HG03469 (cell line): ENCODE results near the gene CDH4.

Experiments
- ATAC-seq: cut with Tn5 transposase; IDR thresholded peaks from one replicate; pipeline ENCODE4 v1.9.1; 2021; ENCODE audit warnings: mild to moderate bottlenecking, moderate library complexity, moderate number of reproducible peaks; ENCODE audit not compliant: unreplicated experiment

The CDH4 gene

DNA sequence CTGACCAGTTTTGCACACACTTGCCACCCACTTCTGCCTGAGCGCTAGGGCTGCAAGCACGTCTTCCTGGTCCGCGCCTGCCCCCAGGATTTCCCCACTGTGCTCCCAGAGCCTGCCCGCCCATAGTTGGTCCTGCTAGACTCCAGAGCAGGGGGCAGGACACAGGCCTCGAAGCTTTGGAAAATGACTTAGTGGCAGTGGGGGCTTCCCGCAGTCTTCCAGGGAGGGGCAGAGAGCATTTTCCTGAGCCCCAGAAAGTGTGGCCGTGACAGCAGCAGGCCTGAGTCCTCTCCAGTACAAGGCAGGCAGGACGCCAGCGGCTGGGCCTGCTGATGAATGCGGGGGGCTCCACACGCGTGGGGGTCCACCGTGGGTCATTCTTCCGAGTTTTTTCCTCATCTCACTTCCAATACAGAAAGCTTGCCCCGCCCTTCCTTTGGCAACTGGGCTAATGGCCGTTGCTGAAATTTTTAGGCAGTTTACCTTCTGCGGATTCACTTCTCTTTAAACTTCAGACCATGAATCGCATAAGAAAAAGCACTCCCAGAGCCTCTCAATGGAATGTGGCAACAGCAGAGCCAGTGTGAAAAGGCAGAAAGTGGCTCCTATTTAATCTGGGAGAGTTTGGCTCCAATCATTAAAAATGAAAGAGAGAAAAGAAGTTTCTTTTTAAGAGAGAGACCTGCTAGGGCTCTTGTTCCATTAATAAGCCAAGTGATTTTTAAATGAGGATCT is 383.8 kb downstream of the CDH4 start:
- ATAC-seq: no peak

DNA sequence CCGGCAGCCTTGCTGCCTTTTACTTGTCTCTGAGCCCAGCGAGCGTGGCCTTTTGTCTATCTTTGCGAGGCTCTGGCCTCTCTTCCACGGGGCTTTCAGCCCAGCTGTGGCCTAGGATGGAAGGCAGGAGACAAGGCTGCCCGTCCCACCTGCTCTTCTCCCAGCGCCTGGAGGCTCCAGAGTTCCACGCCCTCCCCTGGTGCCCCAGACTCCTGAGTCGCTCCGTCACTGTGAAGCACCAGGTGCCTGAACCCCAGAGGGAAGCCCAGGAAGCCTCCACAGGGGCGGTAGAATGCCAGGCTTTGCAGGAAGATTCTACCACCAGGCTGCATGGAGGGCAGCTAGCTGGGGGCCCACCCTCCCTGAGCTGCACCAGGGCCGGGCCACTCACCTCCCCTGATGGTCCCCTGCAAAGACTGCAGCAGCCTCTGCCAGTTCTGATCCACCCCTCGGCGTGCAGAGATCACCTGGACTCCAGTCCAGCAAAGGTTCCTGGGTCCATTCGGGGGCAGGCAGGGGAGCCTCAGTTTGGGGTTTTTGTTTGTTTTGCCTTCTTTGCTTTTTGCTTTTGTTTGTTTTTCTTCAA is 384.6 kb downstream of the CDH4 start:
- no peak for ATAC-seq

DNA sequence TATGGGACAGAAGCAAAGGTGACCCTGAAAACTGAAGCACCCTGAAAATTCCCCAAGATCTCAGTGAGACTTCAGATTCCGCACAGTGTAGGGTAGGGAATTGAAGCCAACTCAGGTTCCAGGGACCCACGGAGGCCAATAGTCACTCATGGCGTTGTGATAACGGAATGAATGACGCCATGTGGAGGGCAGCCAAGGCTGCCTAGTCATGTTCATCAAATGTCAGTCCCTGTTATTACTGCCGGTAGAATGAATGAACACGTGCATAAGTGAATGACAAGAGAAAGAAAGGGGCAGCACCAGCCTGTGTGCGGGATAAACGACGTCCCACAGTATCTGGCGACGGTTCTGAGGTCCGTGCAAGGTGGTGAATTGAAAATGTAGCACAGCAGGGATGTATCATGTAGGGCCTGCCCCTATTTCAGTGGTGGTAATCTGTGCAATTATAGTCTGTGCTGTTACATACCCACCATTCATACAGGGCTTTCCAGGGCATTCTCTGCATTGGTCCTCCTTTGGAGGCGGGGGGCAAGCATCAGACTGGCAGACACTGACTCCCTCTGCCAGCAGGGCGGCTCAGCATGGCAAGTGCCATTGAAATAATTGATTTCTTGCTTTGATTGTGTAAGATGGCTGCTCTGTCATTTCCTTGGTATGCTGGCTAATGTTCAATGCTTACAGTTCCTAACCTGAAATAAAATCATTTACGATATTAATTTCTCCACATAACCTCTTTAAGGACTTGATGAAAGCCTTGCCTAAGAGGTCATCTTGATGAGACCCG is 386.9 kb downstream of the CDH4 start:
- no peak for ATAC-seq

DNA sequence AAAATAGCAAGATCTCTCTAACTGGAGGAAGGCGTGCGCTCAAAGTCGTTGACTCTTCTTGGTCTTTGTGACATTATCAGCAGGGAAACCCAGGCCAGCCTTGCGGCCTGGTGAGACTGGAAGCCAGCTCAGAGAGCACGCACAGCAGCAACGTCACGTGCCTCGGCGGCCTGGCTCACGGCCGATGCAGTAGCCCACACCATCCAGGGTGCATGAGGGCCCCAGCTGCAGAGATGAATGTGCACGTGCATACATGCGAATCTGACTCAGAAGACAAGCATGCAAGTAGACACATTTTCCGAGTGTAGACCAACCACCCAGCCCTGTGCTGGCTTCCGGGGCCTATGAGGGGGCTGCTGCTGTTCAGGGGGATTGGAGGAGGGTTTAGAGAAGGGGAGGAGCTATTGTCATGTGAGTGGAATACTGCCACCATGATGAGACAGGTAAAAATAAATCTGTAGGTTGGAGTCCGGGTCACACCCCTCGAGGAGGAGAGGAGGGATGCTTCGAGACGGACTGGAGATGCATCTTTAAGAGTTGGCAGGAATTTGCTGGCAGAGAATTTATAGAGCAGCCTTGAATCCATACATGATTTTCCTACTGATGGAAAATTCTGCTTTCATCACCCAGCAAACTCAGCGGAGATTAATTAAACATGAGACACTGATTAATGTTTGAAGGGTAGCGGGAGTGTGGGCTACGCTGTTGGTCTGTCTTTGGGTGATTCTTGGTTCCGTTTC is 388.2 kb downstream of the CDH4 start:
- no peak for ATAC-seq

DNA sequence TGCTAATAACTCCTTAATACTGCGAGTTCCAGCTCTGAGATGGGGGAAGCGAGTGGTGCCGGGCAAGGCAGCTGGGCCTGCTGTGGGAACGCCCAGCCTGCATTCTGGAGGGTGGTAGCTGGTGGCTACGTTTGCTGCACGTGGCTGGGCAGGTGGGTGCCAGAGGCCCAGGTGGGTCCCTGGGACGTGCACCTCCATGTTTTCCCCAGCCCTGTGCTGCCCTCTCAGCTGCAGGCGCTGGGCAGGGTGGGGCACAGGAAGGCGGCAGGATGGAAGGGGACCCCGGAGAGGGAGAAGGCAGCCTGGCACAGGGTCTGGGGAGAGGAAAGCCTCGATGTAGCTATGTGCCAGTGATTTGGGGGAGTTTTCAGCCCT is 388.8 kb downstream of the CDH4 start:
- ATAC-seq: no peak

DNA sequence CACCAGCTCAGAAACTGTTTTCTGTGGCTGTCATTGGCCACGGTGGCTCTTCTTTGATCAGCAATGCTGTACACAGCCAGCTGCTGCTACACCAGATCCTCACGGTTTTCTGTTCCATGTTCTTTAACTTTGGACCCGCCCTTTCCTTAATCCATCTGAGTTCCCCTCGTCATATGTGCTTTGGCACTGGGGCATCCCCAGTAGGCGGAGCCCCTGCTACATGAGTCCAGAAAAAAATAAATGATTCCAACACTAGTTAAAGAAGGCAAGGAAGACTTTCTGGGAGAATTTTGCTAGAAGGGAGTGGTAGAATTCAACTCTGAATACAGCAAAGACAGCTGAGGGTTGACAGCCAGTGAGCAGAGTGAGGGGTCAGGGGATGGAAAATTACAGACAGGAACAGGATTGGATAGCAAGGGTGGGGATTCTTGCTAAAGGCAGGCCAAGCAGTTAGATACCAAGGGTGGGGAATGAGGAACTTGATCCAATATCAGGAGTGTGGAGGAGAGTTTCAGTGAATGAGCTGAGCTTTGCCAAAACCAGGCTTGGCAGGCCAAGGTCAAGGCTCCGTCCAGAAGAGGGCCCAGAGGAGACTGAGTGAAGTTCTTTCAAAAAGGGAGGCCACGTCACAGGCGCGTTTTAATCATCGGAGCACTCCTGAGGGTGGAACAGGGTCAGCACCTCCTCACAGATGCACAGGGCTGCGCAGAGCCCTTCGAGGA is 391.8 kb downstream of the CDH4 start:
- no peak for ATAC-seq

DNA sequence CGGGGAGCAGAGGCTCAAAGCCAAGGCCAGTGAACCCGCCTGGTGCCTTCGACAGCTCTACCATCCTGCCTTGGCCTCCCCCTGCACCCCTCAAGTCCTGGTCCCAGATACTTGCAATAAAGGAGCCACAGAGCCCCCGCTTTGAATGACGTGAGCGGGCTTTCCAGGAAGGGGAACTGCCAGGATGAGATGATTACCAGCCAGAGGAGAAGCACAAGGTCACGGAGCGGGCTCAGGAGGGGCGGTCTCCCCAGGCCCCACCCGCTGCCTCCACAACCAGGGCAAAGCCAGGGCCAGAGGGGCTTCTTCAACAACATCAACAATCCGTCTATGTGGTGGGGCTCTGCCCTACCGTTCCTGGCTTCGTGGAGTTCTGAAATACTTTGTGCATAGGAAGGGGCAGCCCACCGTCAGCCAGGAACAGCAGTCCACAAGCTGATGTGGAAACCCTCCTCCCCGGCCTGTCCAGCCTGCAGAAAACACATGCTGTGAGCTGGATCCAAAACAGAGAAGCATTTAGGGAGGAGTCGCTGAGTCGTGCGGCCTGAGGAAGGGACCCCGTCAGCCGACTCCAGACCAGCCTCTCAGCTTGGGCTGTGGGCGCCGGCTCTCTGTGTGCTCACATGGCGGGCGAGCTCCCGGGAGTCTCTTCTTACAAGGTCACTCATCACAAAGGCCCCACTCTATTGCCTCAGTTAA is 392.5 kb downstream of the CDH4 start:
- no peak for ATAC-seq

DNA sequence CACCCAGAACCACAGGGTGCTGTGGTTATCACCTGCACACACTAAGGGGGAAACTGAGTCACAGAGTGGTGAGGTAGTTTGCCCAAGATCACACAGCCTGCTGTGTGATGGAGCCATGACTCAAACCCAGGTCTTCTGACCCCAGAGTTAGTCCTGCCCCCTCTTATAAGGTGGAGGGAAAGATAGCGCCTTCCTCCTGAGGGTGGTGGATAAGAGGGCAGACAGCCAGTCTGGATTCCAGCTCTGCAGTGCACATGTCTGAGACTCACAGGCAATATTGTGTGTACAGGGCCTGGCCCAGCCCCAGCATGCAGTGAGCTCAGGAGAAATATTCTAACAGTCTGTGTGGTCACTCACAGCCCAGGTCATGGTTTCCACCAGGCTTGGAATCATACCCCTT is 393.7 kb downstream of the CDH4 start:
- no peak for ATAC-seq

DNA sequence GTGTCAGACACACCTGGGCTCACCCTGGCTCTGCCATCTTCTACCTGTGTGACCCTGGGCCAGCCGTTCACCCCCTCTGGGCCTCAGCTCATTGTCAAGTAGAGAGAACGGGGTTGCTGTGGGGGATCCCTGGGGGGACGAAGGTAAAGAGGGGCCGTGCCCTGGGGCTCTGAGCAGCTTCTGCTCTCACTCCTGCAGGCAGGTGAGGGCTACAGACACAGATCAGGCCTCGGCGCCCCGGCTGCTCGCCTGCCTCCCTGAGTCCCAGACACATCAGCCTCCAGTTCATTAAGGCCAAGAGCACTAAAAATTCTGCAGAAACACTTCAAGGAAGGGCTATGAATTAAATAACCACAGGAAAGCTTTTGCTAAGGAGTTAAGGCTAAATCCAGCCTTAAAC is 394.4 kb downstream of the CDH4 start:
- no peak for ATAC-seq

DNA sequence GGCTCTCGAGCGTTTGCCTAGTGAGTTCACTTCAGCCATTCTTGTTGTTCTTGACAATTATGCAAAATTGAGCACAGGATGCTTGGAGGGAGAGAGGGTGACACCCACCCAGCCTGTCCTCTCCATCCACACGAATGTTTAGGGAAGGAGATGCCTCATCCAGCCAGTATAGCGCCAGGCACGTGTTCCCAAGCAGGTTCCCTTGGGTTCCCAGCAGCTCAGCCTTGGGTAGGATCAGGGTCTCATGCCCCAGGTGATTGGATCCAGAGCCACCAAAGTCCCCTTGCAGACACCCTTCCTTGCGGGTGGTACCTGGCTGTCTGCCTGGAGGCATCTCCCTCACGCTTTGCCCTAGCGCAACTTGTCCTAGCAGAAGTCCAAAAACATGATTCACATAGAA is 394.9 kb downstream of the CDH4 start:
- no peak for ATAC-seq

DNA sequence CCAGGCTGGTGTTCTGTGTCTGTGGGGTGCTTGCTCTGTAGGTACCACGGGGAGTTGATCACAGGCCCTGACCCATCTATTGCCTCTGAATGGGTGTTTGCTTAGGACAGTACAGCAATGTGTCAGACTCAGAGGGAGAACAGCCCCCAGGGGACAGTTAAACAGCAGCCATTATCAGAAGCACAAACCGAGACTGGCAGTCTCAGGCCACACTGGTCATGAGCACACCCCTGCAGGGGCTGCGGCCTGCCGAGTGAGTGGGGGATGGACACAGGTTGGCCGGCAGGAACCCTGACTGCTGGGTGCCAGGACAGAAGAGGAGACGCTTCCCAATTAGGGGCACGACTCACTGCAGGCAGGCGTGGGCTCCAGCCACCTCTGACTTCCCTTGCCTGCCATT is 395.6 kb downstream of the CDH4 start:
- ATAC-seq: no peak

DNA sequence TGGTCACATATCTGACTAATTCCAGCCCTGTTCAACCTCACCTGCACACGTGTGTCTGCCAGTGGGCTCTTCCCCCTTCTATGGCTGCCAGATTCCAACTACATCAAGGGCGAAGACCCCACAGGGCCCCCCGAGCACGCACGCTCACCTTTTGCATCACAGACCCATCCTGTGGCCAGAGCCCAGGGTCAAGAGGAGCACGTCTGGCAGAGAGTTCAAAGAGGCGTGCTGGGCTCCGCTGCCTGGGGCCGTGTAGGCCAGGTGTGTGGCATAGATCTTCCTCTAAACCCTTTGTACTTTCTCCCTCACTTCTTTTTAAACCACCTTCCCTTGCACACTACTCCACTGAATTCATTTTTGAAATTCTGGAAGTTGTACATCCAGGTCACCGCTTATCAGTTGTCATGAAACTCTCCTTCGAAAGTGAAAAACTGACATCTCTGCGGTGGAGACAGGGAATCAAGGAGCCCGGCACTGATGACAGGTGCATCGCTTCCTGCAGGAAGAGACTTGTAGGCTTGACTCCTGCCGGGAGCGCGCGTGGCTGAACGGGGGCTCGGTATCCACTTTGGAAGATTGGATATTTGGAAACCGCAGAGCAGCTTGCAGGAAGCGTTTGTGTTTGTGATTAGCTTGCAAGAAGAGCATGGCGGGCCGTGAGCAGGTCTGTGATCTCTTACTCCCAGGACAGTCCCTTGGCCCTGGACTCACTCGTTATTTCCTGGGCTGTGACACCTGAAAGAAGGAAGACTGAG is 397.2 kb downstream of the CDH4 start:
- no peak for ATAC-seq

DNA sequence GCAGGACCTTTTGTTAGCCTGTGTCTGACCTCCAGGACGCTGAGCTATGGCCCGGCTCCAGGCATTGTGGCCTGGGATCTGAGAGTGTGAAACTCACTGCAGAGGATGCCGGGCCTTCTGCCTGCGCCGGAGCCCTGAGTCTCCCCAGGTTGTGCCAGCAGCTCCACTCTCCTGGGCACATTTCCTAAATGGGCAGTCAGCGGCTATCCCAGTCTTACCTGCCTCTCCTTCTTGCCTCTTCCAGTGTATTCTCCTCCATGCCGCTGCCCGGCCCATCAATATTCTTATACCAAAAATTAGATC is 397.8 kb downstream of the CDH4 start:
- ATAC-seq: no peak

DNA sequence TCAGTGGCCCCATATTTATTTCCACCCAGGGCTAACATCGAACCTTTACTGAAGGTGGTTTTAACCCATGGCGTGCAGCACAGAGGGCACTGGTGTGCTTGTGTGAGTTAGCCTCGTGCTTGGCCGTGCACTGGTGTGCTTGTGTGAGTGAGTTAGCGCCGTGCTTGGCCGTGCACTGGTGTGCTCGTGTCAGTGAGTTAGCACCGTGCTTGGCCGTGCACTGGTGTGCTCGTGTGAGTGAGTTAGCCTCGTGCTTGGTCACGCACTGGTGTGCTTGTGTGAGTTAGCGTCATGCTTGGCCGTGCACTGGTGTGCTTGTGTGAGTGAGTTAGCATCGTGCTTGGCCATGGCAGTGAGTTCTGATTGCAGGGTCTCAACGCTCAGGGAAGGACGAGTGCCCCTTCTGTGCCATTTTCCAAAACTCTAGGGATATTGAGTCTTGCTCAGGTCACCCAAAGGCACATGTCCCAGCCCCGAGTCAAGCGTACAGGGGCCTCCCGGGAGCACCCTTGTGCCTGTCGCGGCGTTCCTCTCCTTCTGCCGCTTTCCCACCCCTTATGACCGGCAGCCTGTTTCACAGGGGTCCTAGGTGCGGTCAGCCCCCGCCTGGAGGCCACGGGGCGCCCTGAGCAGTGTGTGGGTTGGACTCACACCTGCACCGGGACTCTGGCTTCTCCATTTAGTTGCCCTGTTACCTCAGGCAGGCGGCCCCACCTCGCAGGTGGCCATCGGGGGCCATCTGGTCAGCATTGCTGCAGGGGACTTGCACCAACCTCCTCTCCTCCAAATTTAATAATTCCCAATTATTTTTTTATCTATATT is 399.1 kb downstream of the CDH4 start:
- ATAC-seq: no peak

DNA sequence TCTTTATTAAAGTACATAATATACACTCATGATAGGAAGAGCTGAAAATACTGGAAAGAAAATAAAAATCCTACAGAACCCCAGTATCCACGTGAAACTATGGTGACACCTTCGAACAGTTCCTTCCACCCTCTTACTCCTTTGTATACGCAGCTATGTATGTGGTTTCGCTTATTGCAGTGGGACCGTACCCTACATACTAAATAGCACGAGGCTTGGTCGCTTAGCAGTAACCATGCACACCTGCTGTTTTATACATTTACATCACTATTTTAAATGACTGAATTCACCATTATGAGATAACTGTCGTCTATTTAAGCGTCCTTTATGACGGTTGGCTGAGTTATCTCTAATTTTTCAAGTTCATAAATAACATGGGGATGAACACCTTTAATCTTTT is 400.1 kb downstream of the CDH4 start:
- ATAC-seq: no peak

DNA sequence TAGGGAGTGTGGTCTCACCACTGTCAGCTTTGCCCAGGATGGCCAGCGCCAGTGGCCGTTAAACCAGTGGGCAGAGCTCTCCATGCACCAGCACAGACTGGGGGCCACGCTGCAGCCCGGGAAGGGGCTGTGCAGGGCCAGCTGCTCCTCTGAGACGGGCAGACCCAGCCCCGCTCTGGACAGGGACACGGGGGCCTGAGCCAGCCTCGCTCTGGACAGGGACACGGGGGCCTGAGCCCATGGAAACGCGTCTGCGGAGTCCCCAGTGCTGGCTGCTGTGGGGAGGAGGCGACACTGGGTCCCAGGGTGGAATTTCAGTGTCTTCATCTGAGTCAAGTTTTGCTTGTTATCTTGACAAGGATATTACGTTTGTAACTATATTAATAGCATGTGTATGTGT is 402.7 kb downstream of the CDH4 start:
- no peak for ATAC-seq

DNA sequence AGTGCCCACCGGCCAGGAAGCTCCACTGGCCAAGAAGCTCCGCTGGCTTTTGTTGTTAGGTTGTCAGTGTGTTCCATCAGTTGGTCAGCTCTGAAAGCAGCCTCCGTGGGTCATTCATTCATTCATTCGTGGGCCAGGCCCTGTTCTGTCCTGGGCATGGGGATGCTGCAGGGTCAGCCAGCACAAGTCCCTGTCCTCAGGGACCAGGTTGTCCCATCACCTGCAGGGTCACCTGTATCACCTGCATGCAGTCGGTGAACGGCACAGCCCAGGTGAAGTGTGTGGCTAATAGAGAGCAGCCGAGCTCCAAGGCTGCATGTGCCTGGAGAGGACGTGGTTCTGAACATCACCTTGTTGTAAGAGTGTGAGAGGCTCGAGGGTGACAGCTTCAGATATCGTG is 403.5 kb downstream of the CDH4 start:
- no peak for ATAC-seq

DNA sequence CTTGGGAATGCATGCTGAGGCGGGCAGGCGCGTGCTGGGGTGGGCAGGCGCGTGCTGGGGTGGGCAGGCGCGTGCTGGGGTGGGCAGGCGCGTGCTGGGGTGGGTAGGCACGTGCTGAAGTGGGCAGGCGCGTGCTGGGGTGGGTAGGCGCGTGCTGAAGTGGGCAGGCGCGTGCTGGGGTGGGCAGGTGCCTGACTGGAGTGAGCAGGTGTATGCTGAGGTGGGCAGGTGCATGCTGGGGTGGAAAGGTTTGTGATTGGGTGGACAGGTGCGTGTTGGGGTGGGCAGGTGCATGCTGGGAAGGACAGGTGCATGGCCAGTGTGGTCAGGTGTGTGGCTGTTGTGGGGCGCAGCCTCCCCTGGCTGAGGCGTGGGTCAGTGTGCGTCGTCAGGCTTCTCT is 404.1 kb downstream of the CDH4 start:
- ATAC-seq: no peak
